HUES64 (cell line): ENCODE results near the gene GPR146.
A peak's percentile ranks its signal among the peaks of the same experiment; 100 is the strongest.

Experiments used
- H3K27ac ChIP-seq: 2 replicates; pipeline ENCODE4 v1.7.0; 2013; ENCODE audit warnings: low read depth, low read length, inconsistent platforms
- H3K27me3 ChIP-seq: 2 replicates; pipeline ENCODE4 v1.6.1; 2013; ENCODE audit warnings: mild to moderate bottlenecking, low read length; ENCODE audit not compliant: insufficient read depth
- H3K36me3 ChIP-seq: 2 replicates; pipeline ENCODE4 v1.6.1; 2013; ENCODE audit warnings: mild to moderate bottlenecking, low read length; ENCODE audit not compliant: insufficient read depth
- H3K4me1 ChIP-seq: 2 replicates; pipeline ENCODE4 v1.6.1; 2013; ENCODE audit warnings: mild to moderate bottlenecking, low read length, moderate library complexity; ENCODE audit not compliant: insufficient read depth
- H3K4me3 ChIP-seq: 2 replicates; pipeline ENCODE4 v1.5.1; 2013; ENCODE audit warnings: mild to moderate bottlenecking, low read length, moderate library complexity
- H3K9ac ChIP-seq: 2 replicates; pipeline ENCODE4 v1.6.1; 2013; ENCODE audit warnings: mild to moderate bottlenecking, low read depth, low read length
- H3K9me3 ChIP-seq: 2 replicates; pipeline ENCODE4 v1.6.1; 2013; ENCODE audit warnings: low read depth, low read length; ENCODE audit not compliant: insufficient read depth
- whole genome bisulfite sequencing: fragments of 150-250, 120-280 bp; methylation state at CpG from one replicate; pipeline ENCODE4 v1.1.7; 2013; ENCODE audit warnings: missing lambda C conversion rate; 5-methylcytosine and 5-hydroxymethylcytosine counted together

Gene GPR146

GRCh38 chr7:1100386-1100785 is 56.0 kb downstream of the GPR146 start:
- WGBS: 88% methylated on average over 14 of the region's 14 CpGs
- Histone ChIP-seq H3K27me3 (no peaks in the 10 kb centered on the region), H3K4me3 (no peak overlapping the region), H3K36me3 (no peaks in the 10 kb centered on the region), H3K27ac (no peak overlapping the region), H3K9ac (no peak overlapping the region), H3K4me1 (no peaks in the 10 kb centered on the region), H3K9me3 (no peaks in the 10 kb centered on the region)

GRCh38 chr7:1100834-1101562 is 56.7 kb downstream of the GPR146 start:
- WGBS: 91% methylated on average over 34 of the region's 34 CpGs
- H3K36me3 ChIP-seq: no peaks in the 10 kb centered on the region
- H3K27me3 ChIP-seq: no peaks in the 10 kb centered on the region
- H3K27ac ChIP-seq: no peak overlapping the region
- H3K4me3 ChIP-seq: no peak overlapping the region
- H3K9me3 ChIP-seq: no peaks in the 10 kb centered on the region
- H3K4me1 ChIP-seq: no peaks in the 10 kb centered on the region
- H3K9ac ChIP-seq: peak overlapping the region; percentile 1; the same call in 1 of the 2 replicates

GRCh38 chr7:1101563-1102431 is 57.5 kb downstream of the GPR146 start:
- H3K36me3 ChIP-seq: no peaks in the 10 kb centered on the region
- H3K27me3 ChIP-seq: no peaks in the 10 kb centered on the region
- no peaks in the 10 kb centered on the region for H3K4me1 ChIP-seq
- H3K9me3 ChIP-seq: no peaks in the 10 kb centered on the region
- no peak overlapping the region for H3K27ac ChIP-seq
- WGBS: 93% methylated on average over 47 of the region's 47 CpGs
- H3K9ac ChIP-seq: peak overlapping the region; percentile 1; the same call in 1 of the 2 replicates
- no peak overlapping the region for H3K4me3 ChIP-seq

- Histone ChIP-seq H3K4me1 (no peaks in the 10 kb centered on the region), H3K9ac (no peak overlapping the region), H3K4me3 (no peak overlapping the region), H3K27ac (no peak overlapping the region), H3K9me3 (no peaks in the 10 kb centered on the region), H3K27me3 (no peaks in the 10 kb centered on the region), H3K36me3 (no peaks in the 10 kb centered on the region)
- WGBS: 94% methylated on average over 34 of the region's 34 CpGs
Measured at GRCh38 chr7:1103009-1103788, 58.9 kb downstream of the GPR146 start.

GRCh38 chr7:1103789-1104515 is 59.6 kb downstream of the GPR146 start:
- Histone ChIP-seq H3K4me1 (no peaks in the 10 kb centered on the region), H3K9me3 (no peaks in the 10 kb centered on the region), H3K27ac (no peak overlapping the region), H3K4me3 (no peak overlapping the region), H3K9ac (no peak overlapping the region), H3K27me3 (no peaks in the 10 kb centered on the region), H3K36me3 (no peaks in the 10 kb centered on the region)
- 94% methylated on average over 21 of the region's 21 CpGs for WGBS

GRCh38 chr7:1104516-1105179 is 60.3 kb downstream of the GPR146 start:
- WGBS: 94% methylated on average over 11 of the region's 13 CpGs

GRCh38 chr7:1105189-1105588 is 60.8 kb downstream of the GPR146 start:
- H3K4me1 ChIP-seq: no peaks in the 10 kb centered on the region
- H3K4me3 ChIP-seq: no peak overlapping the region
- no peaks in the 10 kb centered on the region for H3K9me3 ChIP-seq
- 90% methylated on average over 11 of the region's 11 CpGs for WGBS
- H3K27me3 ChIP-seq: no peaks in the 10 kb centered on the region
- no peaks in the 10 kb centered on the region for H3K36me3 ChIP-seq
- H3K27ac ChIP-seq: no peak overlapping the region
- H3K9ac ChIP-seq: no peak overlapping the region

More at GRCh38 chr7:1104516-1105179, 60.3 kb downstream of the GPR146 start:
- Histone ChIP-seq H3K4me3 (no peak overlapping the region), H3K27ac (no peak overlapping the region), H3K9ac (no peak overlapping the region), H3K27me3 (no peaks in the 10 kb centered on the region), H3K9me3 (no peaks in the 10 kb centered on the region), H3K36me3 (no peaks in the 10 kb centered on the region), H3K4me1 (no peaks in the 10 kb centered on the region)

GRCh38 chr7:1106063-1106792 is 61.9 kb downstream of the GPR146 start:
- Histone ChIP-seq H3K27me3 (no peaks in the 10 kb centered on the region), H3K4me1 (no peaks in the 10 kb centered on the region), H3K9me3 (no peaks in the 10 kb centered on the region), H3K4me3 (no peak overlapping the region), H3K27ac (no peak overlapping the region), H3K36me3 (no peaks in the 10 kb centered on the region), H3K9ac (no peak overlapping the region; the same call in 1 of the 2 replicates)
- 91% methylated on average over 27 of the region's 27 CpGs for WGBS

- H3K4me1 ChIP-seq: no peaks in the 10 kb centered on the region
- no peak overlapping the region for H3K4me3 ChIP-seq
- H3K9ac ChIP-seq: peak overlapping the region; percentile 8; the same call in 1 of the 2 replicates
- H3K27ac ChIP-seq: no peak overlapping the region
- no peaks in the 10 kb centered on the region for H3K27me3 ChIP-seq
- 93% methylated on average over 20 of the region's 20 CpGs for WGBS
- no peaks in the 10 kb centered on the region for H3K9me3 ChIP-seq
- no peaks in the 10 kb centered on the region for H3K36me3 ChIP-seq
Measured at GRCh38 chr7:1106793-1107421, 62.6 kb downstream of the GPR146 start.
